Stimulated activated CD4-positive, alpha-beta T cell treated with anti-CD3 and anti-CD28 coated beads, Interleukin-12 subunit alpha, Interleukin-12 subunit beta, amount 100 ng/mL, for 24 hours (primary cell): ENCODE data around the gene KRTAP4-16.
"Not testable (repeated sequence)": the region's sequence is repeated elsewhere in the genome, so short reads cannot be mapped to it uniquely, and the experiment has no call there.

Experiments used
- DNase-seq, 2 experiments: peaks; one replicate each; pipeline ENCODE4 v3.0.0-alpha.2; 2020; ENCODE audit warnings: low read depth in 2 of 2

Gene KRTAP4-16

DNA sequence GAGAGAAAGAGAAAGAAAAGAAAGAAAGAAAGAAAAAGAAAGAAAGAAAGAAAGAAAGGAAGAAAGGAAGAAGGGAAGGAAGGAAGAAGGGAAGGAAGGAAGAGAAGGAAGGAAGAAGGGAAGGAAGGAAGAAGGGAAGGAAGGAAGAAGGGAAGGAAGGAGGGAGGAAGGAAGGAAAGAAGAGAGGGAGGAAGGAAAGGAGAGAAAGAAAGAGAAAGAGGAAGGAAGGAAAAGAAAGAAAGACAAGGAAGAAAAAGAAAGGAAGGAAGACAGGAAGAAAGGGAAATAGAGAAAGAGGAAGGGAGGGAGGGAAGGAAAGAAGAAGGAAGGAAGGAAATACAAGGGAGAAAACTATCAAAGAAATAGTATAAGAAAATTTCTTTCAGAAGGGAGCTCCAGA, 25.2 kb downstream of the KRTAP4-16 start:
- no peak for DNase-seq

DNA sequence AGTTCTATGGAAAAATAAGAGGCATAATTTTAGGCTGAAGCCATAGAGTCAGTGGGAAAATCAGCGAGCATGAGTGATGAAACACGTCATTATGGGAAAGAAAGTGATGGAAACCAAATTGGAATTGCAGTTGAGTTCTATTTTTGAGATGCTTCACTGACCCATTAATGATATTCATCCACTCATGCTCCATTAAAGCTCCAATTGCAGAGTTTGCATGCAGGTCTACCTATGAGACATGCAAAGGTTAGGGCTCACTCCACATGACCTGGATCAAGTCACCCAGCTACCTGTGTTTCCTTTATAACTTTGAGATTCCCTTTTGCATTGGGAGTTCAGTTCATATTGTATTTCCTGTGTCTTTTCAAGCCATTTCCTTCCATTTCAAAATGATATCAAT, 28.3 kb downstream of the KRTAP4-16 start:
- DNase-seq: no peak

DNA sequence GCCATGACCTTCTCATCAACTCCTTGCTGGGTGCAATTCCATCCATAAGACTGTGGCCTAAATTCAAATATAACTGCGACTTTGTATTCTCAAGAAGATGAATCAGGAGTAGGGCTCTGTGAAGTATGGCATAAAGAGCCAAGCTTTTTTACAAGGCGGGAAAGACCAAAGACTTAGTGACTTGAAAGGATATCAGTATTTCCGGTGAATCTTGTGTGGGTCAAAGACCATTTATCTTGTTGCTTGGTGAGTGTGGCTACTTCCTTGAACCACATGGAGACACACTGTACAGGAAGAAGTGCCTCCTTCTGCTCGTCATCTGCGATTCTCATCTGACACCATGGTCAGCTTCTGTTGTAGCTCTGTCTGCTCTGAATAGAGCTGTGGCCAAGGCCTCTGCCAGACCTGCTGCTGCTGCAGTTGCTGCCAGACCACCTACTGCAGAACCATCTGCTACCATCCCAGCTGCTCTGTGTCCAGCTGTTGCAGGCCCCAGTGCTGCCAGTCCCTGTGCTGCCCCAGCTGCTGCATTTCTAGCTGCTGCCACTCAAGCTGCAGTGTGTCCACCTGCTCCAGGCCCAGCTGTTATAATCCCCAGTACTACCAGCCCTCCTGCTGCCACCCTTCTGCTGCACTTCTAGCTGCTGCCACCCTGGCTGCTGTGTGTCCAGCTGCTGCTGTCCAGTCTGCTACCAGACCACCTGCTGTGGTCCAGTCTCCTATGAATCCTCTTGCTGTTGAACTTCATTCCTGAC, 30.2 kb downstream of the KRTAP4-16 start:
- no peak for DNase-seq

DNA sequence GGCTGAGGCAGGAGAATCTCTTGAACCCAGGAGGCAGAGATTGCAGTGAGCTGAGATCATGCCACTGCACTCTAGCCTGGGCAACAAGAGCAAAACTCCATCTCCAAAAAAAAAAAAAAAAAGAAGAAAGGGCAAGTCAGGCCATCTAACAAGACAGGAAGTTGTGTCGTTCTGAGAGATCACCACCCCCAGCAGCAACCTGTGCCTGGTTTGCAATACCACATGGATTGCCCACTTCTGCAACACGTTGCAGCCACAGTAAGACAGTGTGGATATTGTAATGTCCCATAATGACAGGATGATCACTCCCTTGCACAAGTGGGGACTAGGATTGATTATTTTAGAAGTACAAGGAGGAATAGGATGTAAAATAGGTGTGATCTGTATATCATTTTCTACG, 33.0 kb downstream of the KRTAP4-16 start:
- DNase-seq: no peak

DNA sequence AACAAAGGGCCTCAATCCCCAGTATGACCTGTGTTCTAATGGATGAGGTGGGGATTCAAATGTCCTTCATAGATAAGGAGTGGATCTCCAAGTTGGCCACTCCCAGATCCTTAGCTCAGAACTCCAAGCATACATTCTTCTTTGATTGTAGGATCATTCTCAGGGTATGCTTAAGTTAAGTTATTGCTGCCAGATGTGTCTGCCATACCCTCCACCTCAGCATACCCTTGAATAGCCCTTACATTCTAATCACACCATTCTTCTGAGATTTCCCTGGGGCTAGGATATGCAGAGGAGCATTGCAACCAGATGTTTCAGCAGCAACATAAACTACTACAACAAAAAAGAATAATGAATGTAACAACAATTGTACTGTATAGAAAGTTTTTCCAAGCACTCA, 34.7 kb downstream of the KRTAP4-16 start:
- no peak for DNase-seq

DNA sequence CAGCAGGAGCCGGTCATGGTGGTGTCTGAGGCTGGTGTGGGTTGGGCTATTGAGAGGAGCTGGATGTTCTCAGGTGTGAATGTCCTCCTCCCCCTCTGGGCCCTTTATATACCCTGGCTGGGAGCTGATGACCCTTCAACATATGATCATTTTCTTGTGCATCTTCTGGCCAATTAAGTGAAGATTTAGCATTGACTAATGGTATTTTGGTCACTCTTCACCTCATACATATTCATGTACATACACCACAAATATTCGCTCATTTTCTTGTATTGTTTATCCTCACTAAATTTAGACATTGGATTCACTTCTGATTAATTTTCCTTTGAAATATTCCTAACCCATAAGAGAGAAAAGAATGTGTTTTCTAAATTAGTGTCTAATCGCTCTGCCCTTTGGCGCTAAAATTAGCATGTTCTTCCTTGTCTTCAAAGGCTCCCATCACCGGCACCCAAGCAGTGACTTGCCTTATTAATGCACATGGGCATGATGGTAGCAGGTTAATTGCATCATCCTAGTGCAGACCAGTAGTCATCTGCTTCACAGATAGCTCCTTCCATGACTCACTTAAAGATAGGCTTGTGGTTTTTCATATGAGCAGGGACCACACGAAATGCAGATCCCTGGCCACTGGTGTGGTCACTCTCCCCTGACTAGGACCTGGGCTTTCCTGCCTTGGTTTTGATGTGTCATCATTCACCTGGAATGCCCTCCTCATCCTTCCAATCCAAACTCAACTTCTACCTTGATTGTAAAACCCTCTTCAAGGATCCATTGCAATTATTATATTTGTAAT, 36.0 kb downstream of the KRTAP4-16 start, which contains the start of gene KRTAP2-4:
KRTAP2-4 (minus strand) TSS at position 51 of the 796 bp plus-strand sequence; CDS start at position 17, 34 bp downstream.
- no peak for DNase-seq

DNA sequence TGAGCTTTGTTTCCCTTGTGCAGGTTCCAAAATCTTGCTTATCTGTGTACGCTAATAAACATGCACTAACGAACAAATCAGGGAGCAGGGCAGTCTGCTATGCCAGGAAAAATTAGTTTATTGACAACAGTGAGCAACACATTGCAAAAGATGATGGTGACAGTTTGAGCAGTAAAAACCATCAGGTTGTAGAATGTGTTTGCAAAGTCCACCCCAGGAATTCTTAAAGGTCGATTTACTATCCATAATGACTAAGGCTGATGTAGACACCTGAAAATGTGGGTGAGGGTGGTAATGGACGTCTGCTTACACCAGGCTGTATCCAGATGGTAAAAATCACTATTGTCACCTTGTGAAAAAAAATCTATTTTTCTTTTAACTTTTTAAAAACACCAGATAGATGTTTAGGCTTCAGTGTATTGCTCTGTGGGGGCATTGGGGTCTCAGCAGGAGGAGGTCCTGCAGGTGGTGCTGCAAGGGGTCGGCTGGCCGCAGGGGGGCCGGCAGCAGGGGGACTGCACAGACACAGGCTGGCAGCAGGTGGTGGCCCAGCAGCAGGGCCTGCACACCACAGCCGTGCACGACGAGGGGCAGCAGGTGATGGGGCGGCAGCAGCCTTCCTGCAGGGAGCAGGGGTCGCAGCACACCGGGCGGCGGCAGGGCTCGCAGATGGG, 36.9 kb downstream of the KRTAP4-16 start:
- DNase-seq: not testable (repeated sequence)

DNA sequence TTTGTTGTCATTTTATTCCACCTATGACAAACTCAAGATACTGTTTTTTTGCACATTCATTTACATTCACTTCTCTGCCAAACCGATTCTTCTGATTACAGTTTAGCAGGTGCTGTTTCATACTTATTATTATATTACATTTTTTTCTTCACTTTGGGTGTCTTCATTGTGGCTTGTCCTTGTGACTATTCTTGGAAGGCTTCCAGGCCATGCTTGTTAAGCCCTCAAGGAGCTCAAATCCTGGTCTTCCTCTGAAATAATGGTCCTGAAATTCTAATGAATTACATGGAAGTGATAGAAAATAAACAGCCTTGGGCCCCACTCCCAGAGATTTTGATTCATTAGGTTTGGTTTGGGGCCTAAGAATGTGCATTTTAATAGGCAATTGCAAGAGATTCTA, 37.7 kb downstream of the KRTAP4-16 start:
- no peak for DNase-seq

DNA sequence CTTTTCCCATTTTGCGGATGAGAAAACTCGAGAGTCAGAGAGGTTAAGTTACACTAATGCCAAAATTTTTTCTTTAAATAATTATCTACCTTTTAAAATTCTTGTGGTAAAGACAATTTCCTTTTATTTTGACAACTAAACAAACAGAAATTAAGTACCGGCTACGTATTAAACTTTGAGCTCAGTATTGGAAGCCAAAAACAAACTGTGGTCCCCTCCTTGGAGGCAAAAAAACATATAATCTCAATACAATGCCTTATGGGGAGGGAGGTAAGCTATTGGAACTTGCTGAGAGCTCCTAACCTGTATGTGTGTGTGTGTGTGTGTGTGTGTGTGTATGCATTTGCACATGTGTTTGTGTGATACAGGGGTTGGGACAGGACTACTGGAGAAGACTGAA, 38.6 kb downstream of the KRTAP4-16 start:
- DNase-seq: no peak

DNA sequence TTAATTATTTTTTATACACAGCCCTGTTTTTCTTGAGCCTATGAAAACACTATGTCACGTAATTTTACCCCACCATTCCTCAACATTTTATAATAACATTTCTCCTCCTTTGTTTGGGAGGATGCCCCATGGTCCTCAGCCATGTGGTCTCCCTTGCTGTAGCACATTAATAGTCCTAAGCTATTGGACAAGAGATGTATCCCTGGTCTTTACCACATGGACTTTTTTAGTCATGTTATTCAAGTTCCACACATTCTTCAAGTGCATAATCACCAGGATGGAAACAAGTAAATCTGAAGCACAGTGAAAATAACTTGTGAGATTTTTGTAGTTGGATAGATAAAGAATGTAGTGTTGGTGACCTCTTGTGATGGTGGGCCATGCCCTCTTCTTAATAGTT, 40.0 kb downstream of the KRTAP4-16 start:
- no peak for DNase-seq

DNA sequence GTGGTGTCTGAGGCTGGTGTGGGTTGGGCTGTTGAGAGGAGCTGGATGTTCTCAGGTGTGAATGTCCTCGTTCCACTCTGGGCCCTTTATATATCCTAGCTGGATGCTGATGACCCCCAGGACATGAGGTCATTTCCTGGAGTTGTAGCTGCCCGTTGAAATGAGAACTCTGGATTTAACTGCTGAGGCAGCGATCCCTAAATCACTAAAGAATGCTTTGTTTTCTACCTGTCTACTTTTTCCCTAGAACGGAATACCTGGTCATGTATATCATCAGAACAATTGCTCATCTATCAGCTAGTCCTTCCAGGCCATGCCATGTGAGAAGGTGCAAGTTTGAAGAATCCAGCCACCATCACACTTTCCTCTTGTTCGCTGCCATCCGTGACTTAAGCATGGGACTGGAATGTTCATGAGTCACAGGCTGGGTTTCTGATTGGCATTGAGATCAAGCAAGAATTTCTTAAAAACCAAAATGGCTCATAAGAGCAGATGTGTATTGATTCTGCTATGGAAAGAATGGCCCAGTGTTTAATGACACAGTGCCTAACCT, 41.9 kb downstream of the KRTAP4-16 start, which contains the start of gene KRTAP2-3:
KRTAP2-3 (minus strand) TSS at position 63 of the 553 bp plus-strand sequence. CDS start 64 bp downstream, outside the sequence.
- no peak for DNase-seq

DNA sequence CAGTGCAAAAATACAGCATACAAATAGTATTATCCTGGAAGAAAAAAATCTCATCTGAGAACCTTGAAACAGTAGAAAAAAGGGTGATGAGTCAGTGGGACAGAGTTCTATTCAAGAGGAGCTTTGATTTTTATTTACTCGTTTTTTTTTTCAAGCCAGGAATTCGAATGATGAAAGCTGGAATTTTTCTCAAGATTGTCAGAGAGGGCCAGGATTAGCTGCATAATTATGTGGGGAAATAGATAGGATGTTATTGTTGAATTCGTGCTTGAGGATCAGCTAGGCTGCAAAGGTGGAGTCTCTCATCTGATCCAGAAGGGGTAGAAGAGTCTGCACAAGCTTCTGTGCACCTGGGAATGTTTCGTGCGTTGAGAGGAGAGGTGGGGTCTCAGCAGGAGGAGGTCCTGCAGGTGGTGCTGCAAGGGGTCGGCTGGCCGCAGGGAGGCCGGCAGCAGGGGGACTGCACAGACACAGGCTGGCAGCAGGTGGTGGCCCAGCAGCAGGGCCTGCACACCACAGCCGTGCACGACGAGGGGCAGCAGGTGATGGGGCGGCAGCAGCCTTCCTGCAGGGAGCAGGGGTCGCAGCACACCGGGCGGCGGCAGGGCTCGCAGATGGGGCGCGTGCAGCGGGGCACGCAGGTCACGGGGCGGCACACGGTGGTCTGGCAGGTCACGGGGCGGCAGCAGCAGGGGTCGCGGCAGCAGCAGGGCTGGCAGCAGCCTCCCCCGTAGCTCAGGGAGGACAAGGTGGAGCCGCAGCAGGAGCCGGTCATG, 42.5 kb downstream of the KRTAP4-16 start:
- DNase-seq: not testable (repeated sequence)

DNA sequence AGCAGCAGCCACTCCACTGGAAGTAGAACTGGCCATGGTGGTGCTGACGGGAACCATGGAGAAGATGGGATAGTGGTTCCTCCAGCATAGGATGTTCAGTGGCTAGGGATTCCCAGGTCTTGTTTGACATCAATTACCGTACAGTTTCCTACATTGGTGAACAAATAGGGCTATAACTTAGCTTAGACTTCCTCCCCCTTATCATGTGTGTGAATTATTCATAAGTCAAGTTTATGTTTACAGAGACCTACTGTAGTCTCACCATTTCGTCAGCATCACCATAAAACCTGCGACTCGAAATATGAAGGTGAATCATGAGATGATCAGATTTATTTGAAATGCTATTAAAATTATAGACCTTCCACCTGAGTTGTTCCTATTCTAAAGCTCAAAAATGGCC, 43.3 kb downstream of the KRTAP4-16 start:
- DNase-seq: no peak

DNA sequence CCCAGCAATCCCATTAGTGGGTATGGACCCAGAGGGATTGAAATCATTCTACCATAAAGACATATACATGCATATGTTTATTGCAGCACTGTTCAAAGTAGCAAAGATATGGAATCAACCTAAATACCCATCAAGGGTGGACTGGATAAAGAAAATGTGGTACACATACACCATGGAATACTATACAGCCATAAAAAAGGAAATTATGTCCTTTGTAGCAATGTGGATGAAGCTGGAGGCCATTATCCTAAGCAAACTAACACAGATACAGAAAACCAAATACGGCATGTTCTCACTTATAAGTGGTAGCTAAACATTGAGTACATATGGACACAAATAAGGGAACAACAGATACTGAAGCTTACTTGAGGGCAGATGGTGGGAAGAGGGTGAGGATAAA, 44.5 kb downstream of the KRTAP4-16 start:
- no peak for DNase-seq

DNA sequence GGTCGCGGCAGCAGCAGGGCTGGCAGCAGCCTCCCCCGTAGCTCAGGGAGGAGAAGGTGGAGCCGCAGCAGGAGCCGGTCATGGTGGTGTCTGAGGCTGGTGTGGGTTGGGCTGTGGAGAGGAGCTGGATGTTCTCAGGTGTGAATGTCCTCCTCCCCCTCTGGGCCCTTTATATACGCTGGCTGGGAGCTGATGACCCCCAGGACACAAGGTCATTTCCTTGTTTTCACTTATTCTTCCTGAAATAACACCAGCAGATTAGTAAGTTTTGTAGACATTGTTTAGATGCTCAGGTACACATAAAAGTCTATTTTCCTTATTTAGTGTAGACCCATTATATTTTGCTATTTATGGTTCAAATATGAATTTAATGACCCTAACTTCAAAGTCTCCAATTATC, 46.9 kb downstream of the KRTAP4-16 start, which contains the start of gene KRTAP2-2:
KRTAP2-2 (minus strand) TSS at position 101 of the 400 bp plus-strand sequence; CDS start at position 82, 19 bp downstream.
- DNase-seq: not testable (repeated sequence)

DNA sequence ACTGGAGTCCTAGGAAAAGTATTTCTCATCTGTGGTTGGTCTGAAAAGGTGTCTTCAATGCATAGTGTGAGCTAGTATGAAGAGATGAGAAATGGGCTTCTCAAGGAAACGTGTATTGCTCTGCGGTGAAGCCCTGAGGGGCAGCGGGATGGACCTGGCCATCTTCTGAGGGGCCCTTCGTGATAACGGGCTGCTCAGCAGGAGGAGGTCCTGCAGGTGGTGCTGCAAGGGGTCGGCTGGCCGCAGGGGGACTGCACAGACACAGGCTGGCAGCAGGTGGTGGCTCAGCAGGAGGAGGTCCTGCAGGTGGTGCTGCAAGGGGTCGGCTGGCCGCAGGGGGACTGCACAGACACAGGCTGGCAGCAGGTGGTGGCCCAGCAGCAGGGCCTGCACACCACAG, 47.5 kb downstream of the KRTAP4-16 start:
- DNase-seq: not testable (repeated sequence)

DNA sequence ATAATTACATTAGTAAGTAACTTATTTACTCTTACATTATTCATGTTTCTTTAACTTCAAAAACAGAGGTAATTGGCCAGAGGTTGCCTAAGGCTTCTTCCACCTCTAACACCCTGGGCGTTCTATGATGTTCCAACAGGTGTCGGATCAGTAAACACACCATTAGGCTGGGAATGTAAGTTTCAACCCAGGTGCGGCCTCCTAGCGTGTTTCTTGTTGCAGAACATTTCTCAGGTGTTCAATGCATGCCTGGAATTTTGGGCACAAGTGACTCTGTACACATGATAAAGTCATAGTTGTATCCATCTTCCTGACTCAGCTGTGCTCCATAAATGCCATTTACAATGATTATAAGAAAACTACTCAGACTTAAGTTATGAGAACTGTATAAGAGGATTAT, 48.0 kb downstream of the KRTAP4-16 start:
- no peak for DNase-seq

DNA sequence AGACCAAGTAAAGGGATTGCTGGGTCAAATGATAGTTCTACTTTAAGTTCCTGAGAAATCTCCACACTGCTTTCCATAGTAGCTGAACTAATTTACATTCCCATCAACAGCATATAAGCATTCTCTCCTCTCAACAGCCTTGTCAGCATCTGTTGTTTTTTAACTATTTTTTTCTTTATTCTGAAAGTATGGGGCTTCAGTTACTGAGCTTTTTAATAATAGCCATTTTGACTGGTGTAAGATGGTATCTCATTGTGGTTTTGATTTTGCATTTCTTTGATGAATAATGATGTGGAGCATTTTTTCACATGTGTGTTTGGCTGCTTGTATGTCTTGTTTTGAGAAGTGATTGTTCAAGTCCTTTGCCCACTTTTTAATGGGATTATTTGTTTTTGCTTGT, 49.4 kb downstream of the KRTAP4-16 start:
- DNase-seq: no peak
